ENCODE results near the gene HOXC6.

GRCh38 chr12:53996240-53997203, 31.7 kb upstream of the HOXC6 start:
- TF ChIP-seq CTCF (IDR thresholded peaks at IDR 0.05), result no peak
- TF ChIP-seq POLR2A (IDR thresholded peaks at IDR 0.05; ENCODE audit: low read depth), result no peak
- no peak for TF ChIP-seq POLR2AphosphoS5 (IDR thresholded peaks at IDR 0.05)

Measured in esophagus muscularis mucosa (tissue), 3 donors.